Gastroesophageal sphincter (tissue), 3 donors: ENCODE results near the gene CDH4.

Experiments
- CTCF ChIP-seq, 4 experiments: fragments of 200-600 bp in 2 of 4; fragments of 450-650 bp in 2 of 4; sonication (generic) in 1 of 4; IDR thresholded peaks; one replicate each; pipeline ENCODE4 v1.5.1; 2017 to 2019; ENCODE audit warnings: antibody characterized with exemption in 4 of 4, mild to moderate bottlenecking in 2 of 4, moderate library complexity in 2 of 4
- POLR2AphosphoS5 ChIP-seq: sonication (generic); formaldehyde crosslinking; IDR thresholded peaks from one replicate; pipeline ENCODE4 v1.6.1; 2017; ENCODE audit warnings: antibody characterized with exemption

- TF ChIP-seq POLR2AphosphoS5: no peak
- TF ChIP-seq CTCF (IDR thresholded peaks at IDR 0.05): no peak
Observed at GRCh38 chr20:61927826-61928541, 675.9 kb downstream of the CDH4 start.
